HCT116 (cell line): ENCODE measurements around the gene PRPF40A. TPM values are rescaled to one million over a fixed set of nuclear protein-coding genes. Genes with fewer than 3 reads are reported as not detected.

Source experiments
- ATAC-seq: fragments of 200-7000 bp; cut with Tn5 transposase; 2 replicates; pipeline ENCODE4 v1.9.1; 2020; ENCODE audit warnings: mild to moderate bottlenecking, moderate library complexity
- BruUV-seq: library from RNA; stranded (reverse); fragments of 400-500 nt; replicated peaks from 2 replicates; lab custom pipeline; 2021; lab: Mats Ljungman, UMichigan
- CTCF ChIA-PET: fragments of 300-600 bp; sonication (Branson Sonifier 250); formaldehyde crosslinking; loops from one replicate; lab custom pipeline; 2021; ENCODE audit warnings: antibody characterized with exemption; lab: Charles Lee
- POLR2A ChIA-PET: fragments of 300-600, 350-600 bp; sonication (Branson Sonifier 250); formaldehyde crosslinking; loops from one replicate; lab custom pipeline; 2021; ENCODE audit warnings: antibody characterized with exemption; lab: Charles Lee
- RAD21 ChIA-PET, 2 experiments: fragments of 300-600 bp; sonication (Branson Sonifier 250); formaldehyde crosslinking; loops; one replicate each; lab custom pipeline; 2023; ENCODE audit warnings: low total read pairs in 2 of 2; ENCODE audit not compliant: uncharacterized antibody in 2 of 2, unreplicated experiment in 2 of 2, low non-redundant PET in 1 of 2; lab: Charles Lee
- DNase-seq: peaks from one replicate; pipeline ENCODE4 v3.0.0-alpha.2; 2010; ENCODE audit warnings: low read depth, low spot score
- H2AFZ ChIP-seq: fragments of 200-600 bp; shearing (Covaris generic), sonication (generic); 2 replicates; pipeline ENCODE4 v1.6.1; 2017; ENCODE audit warnings: low read depth, mixed run types, mixed read lengths, antibody characterized with exemption, low read length; ENCODE audit not compliant: poor library complexity, severe bottlenecking
- H3K27ac ChIP-seq: 2 replicates; pipeline ENCODE4 v1.5.1; 2012; ENCODE audit warnings: low read depth, low read length
- H3K27me3 ChIP-seq: fragments of 200-600 bp; sonication (generic); 2 replicates; pipeline ENCODE4 v1.6.1; 2016; ENCODE audit warnings: mixed run types, low read length, mixed read lengths; ENCODE audit not compliant: insufficient read depth
- H3K36me3 ChIP-seq, 2 experiments: fragments of 200-500 bp in 1 of 2; fragments of 200-600 bp in 1 of 2; sonication (Bioruptor generic) in 1 of 2; sonication (generic) in 1 of 2; 2 replicates each; pipeline versions ENCODE4 v1.5.1 to v1.6.1; 2014 to 2016; ENCODE audit warnings: low read length in 2 of 2, inconsistent platforms in 1 of 2, mixed read lengths in 1 of 2, mixed run types in 1 of 2; ENCODE audit not compliant: insufficient read depth in 2 of 2, control insufficient read depth in 1 of 2
- H3K4me1 ChIP-seq, 2 experiments: fragments of 200-600 bp in 1 of 2; sonication (generic) in 1 of 2; 2 replicates each; pipeline versions ENCODE4 v1.5.1 to v1.6.1; 2012 to 2017; ENCODE audit warnings: low read length in 2 of 2, inconsistent platforms in 1 of 2, mild to moderate bottlenecking in 1 of 2, mixed read lengths in 1 of 2, mixed run types in 1 of 2, moderate library complexity in 1 of 2; ENCODE audit not compliant: insufficient read depth in 2 of 2, control insufficient read depth in 1 of 2
- H3K4me2 ChIP-seq: fragments of 200-600 bp; sonication (generic); 2 replicates; pipeline ENCODE4 v1.6.1; 2017; ENCODE audit warnings: mixed run types, low read length, mixed read lengths
- H3K4me3 ChIP-seq, 2 experiments: fragments of 200-600 bp in 1 of 2; sonication (generic) in 1 of 2; replicated peaks in 1 of 2; 2 replicates each; pipeline ENCODE4 v1.5.1; 2011 to 2016; ENCODE audit warnings: low read length in 2 of 2, control low read depth in 1 of 2, low read depth in 1 of 2, mild to moderate bottlenecking in 1 of 2, mixed read lengths in 1 of 2, mixed run types in 1 of 2
- H3K79me2 ChIP-seq: fragments of 200-600 bp; sonication (generic); 2 replicates; pipeline ENCODE4 v1.6.1; 2017; ENCODE audit warnings: mild to moderate bottlenecking, mixed run types, low read length, moderate library complexity, mixed read lengths; ENCODE audit not compliant: insufficient read depth
- H3K9ac ChIP-seq: fragments of 200-600 bp; sonication (generic); 2 replicates; pipeline ENCODE4 v1.6.1; 2016; ENCODE audit warnings: low read length, mixed read lengths
- H3K9me2 ChIP-seq: fragments of 200-600 bp; sonication (generic), shearing (Covaris generic); 2 replicates; pipeline ENCODE4 v1.6.1; 2017; ENCODE audit warnings: mixed run types, mild to moderate bottlenecking, moderate library complexity; ENCODE audit not compliant: insufficient read depth
- H3K9me3 ChIP-seq, 2 experiments: fragments of 200-500 bp in 1 of 2; fragments of 200-600 bp in 1 of 2; sonication (Bioruptor generic) in 1 of 2; sonication (generic) in 1 of 2; 2 replicates each; pipeline ENCODE4 v1.6.1; 2014 to 2017; ENCODE audit warnings: low read length in 2 of 2, mixed read lengths in 2 of 2, inconsistent platforms in 1 of 2, low read depth in 1 of 2, mild to moderate bottlenecking in 1 of 2, mixed run types in 1 of 2, moderate library complexity in 1 of 2; ENCODE audit not compliant: control insufficient read depth in 1 of 2, insufficient read depth in 1 of 2
- H4K20me1 ChIP-seq: fragments of 200-600 bp; sonication (generic), shearing (Covaris generic); 2 replicates; pipeline ENCODE4 v1.6.1; 2017; ENCODE audit warnings: mixed run types, mild to moderate bottlenecking, moderate library complexity; ENCODE audit not compliant: insufficient read depth
- ATF3 ChIP-seq: IDR thresholded peaks from 2 replicates; pipeline ENCODE4 v1.6.1; 2012
- CBX3 ChIP-seq: IDR thresholded peaks from 2 replicates; pipeline ENCODE4 v1.6.1; 2012; ENCODE audit warnings: low read depth
- CTCF ChIP-seq, 3 experiments: fragments of 200-600 bp in 1 of 3; sonication (generic) in 1 of 3; IDR thresholded peaks in 2 of 3; conservative IDR thresholded peaks in 1 of 3; 2 replicates each; pipeline ENCODE4 v1.5.1; 2012 to 2017; ENCODE audit warnings: low read depth in 2 of 3, low read length in 2 of 3, antibody characterized with exemption in 1 of 3, borderline replicate concordance in 1 of 3, control low read depth in 1 of 3, mild to moderate bottlenecking in 1 of 3, mixed read lengths in 1 of 3, mixed run types in 1 of 3, moderate library complexity in 1 of 3; ENCODE audit not compliant: insufficient read depth in 1 of 3
- EGR1 ChIP-seq: IDR thresholded peaks from 2 replicates; pipeline ENCODE4 v1.6.1; 2012; ENCODE audit warnings: low read depth
- ELF1 ChIP-seq: IDR thresholded peaks from 2 replicates; pipeline ENCODE4 v1.6.1; 2012; ENCODE audit warnings: low read depth, borderline replicate concordance
- EZH2 ChIP-seq: fragments of 200-600 bp; sonication (generic); IDR thresholded peaks from 2 replicates; pipeline ENCODE4 v1.6.1; 2017; ENCODE audit warnings: antibody characterized with exemption, mixed run types
- EZH2phosphoT487 ChIP-seq: fragments of 200-600 bp; IDR thresholded peaks from 2 replicates; pipeline ENCODE4 v1.6.1; 2018; ENCODE audit warnings: antibody characterized with exemption, borderline replicate concordance
- FOSL1 ChIP-seq: IDR thresholded peaks from 2 replicates; pipeline ENCODE4 v1.6.1; 2012; ENCODE audit warnings: low read depth
- MAX ChIP-seq: IDR thresholded peaks from 2 replicates; pipeline ENCODE4 v1.6.1; 2012
- POLR2A ChIP-seq: IDR thresholded peaks from 2 replicates; pipeline ENCODE4 v1.7.0; 2011; ENCODE audit warnings: borderline replicate concordance; ENCODE audit not compliant: insufficient read depth, insufficient read length; ENCODE audit errors: extremely low read depth
- SIN3A ChIP-seq: IDR thresholded peaks from 2 replicates; pipeline ENCODE4 v1.6.1; 2012; ENCODE audit warnings: low read depth
- SP1 ChIP-seq: IDR thresholded peaks from 2 replicates; pipeline ENCODE4 v1.6.1; 2012; ENCODE audit warnings: low read depth
- TCF7L2 ChIP-seq: IDR thresholded peaks from 2 replicates; pipeline ENCODE4 v1.7.0; 2011; ENCODE audit warnings: borderline replicate concordance, inconsistent platforms; ENCODE audit not compliant: insufficient read depth, insufficient read length; ENCODE audit errors: extremely low read depth
- YY1 ChIP-seq: IDR thresholded peaks from 2 replicates; pipeline ENCODE4 v1.6.1; 2011; ENCODE audit warnings: low read length, low read depth, moderate library complexity, mild to moderate bottlenecking; ENCODE audit not compliant: insufficient replicate concordance; ENCODE audit errors: extremely low read depth
- ZNF274 ChIP-seq: fragments of 200-500 bp; sonication (Bioruptor generic); IDR thresholded peaks from 2 replicates; pipeline ENCODE4 v1.6.1; 2014; ENCODE audit warnings: mild to moderate bottlenecking, low read depth, low read length, inconsistent platforms
- intact Hi-C: fragments of 100-400 bp; cut with micrococcal nuclease; formaldehyde crosslinking; loops from 2 replicates; pipeline ENCODE4 v1.10.0; 2022
- total RNA-seq: library from RNA; stranded (reverse); gene quantifications from one replicate; pipeline ENCODE4 v1.2.1, GENCODE V29; 2021; ENCODE audit not compliant: unreplicated experiment

The PRPF40A gene
- total RNA-seq, 1 experiment from 2014 or later, result 171 TPM

GRCh38 chr2:152674334-152674733 lies 42.9 kb downstream of the PRPF40A start:
- Histone ChIP-seq H3K9me3 (no peaks in the 10 kb centered on the region), H3K4me2 (no peak overlapping the region), H3K9me2 (no peaks in the 10 kb centered on the region), H3K36me3 (peaks cover 45 to 70% of the 10 kb centered on the region in 2 experiments), H3K27me3 (no peaks in the 10 kb centered on the region), H3K4me1 (no peaks in the 10 kb centered on the region), H4K20me1 (no peaks in the 10 kb centered on the region), H2AFZ (no peak overlapping the region), H3K9ac (no peak overlapping the region), H3K27ac (no peak overlapping the region), H3K79me2 (peaks cover 31% of the 10 kb centered on the region; the same call in 1 of the 2 replicates), H3K4me3 (no peak overlapping the region)
- no TSS peak for BruUV-seq
- TF ChIP-seq CBX3 (no peak), FOSL1 (no peak), SIN3A (no peak), YY1 (no peak), CTCF (IDR thresholded peaks at IDR 0.05 in 2 of 3, conservative IDR thresholded peaks at IDR 0.05 in 1 of 3; ENCODE audit: borderline replicate concordance in 1 of 3, insufficient read depth in 1 of 3, low read depth in 2 of 3, low read length in 2 of 3) (no peak), TCF7L2 (no peak)
- POLR2A ChIA-PET, result no interaction called here
- ATAC-seq, result no peak
- RAD21 ChIA-PET, result no interaction called here
- no peak for DNase-seq
- CTCF ChIA-PET, result interaction anchor here (1.0 kb wide), 1 partner anchor 11 kb away, joined by 3 read pairs; no protein-coding TSS in a partner anchor
- intact Hi-C loops, result no loop called here

GRCh38 chr2:152664725-152665124 lies 52.5 kb downstream of the PRPF40A start:
- ChIA-PET RAD21 (no interaction called here), CTCF (no interaction called here), POLR2A (no interaction called here)
- no TSS peak for BruUV-seq
- intact Hi-C loops, result no loop called here
- Histone ChIP-seq H3K4me2 (no peak overlapping the region), H4K20me1 (no peaks in the 10 kb centered on the region; the same call in 1 of the 2 replicates), H3K4me3 (no peak overlapping the region), H3K27ac (no peak overlapping the region), H3K9me3 (no peaks in the 10 kb centered on the region), H2AFZ (no peak overlapping the region), H3K9me2 (no peaks in the 10 kb centered on the region), H3K79me2 (peaks cover 9% of the 10 kb centered on the region; the same call in 1 of the 2 replicates), H3K36me3 (peaks cover 57 to 61% of the 10 kb centered on the region in 2 experiments), H3K27me3 (no peaks in the 10 kb centered on the region), H3K4me1 (no peaks in the 10 kb centered on the region), H3K9ac (no peak overlapping the region)
- no peak for ATAC-seq
- no peak for DNase-seq
- TF ChIP-seq FOSL1, result no peak
- no peak for TF ChIP-seq ATF3
- no peak for TF ChIP-seq EZH2phosphoT487
- TF ChIP-seq TCF7L2, result no peak
- TF ChIP-seq CTCF (IDR thresholded peaks at IDR 0.05 in 2 of 3, conservative IDR thresholded peaks at IDR 0.05 in 1 of 3; ENCODE audit: borderline replicate concordance in 1 of 3, insufficient read depth in 1 of 3, low read depth in 2 of 3, low read length in 2 of 3), result no peak
- no peak for TF ChIP-seq EGR1
- no peak for TF ChIP-seq MAX
- TF ChIP-seq CBX3, result no peak
- no peak for TF ChIP-seq SP1
- TF ChIP-seq SIN3A, result no peak
- no peak for TF ChIP-seq EZH2
- TF ChIP-seq POLR2A, result no peak
- no peak for TF ChIP-seq ZNF274
- TF ChIP-seq ELF1, result no peak
